Neural cell (in vitro differentiated cells): ENCODE data around the gene CFAP161.

ENCODE experiments used
- CTCF ChIP-seq: fragments of 450-650 bp; IDR thresholded peaks from 2 replicates; pipeline ENCODE4 v1.5.1; 2014; ENCODE audit warnings: antibody characterized with exemption, mild to moderate bottlenecking, moderate library complexity; ENCODE audit not compliant: poor library complexity, severe bottlenecking
- POLR2AphosphoS5 ChIP-seq: IDR thresholded peaks from 2 replicates; pipeline ENCODE4 v1.6.1; 2012
- RAD21 ChIP-seq: fragments of 450-650 bp; conservative IDR thresholded peaks from 2 replicates; pipeline ENCODE4 v1.6.1; 2014; ENCODE audit warnings: antibody characterized with exemption, mild to moderate bottlenecking, moderate library complexity
- TAF1 ChIP-seq: IDR thresholded peaks from 2 replicates; pipeline ENCODE4 v1.6.1; 2012; ENCODE audit warnings: low read depth

- TF ChIP-seq CTCF (no peak), RAD21 (no peak), POLR2AphosphoS5 (no peak), TAF1 (no peak)
Measured at GRCh38 chr15:81197688-81198281, 63.7 kb downstream of the CFAP161 start.
